Measurements from ENCODE around the gene ARHGAP42.

The ARHGAP42 gene

GRCh38 chr11:100774132-100774531 is 87.0 kb downstream of the ARHGAP42 start:
- H3K9me3 Mint-ChIP-seq = no peaks in the 10 kb centered on the region
- H3K27me3 Mint-ChIP-seq = no peaks in the 10 kb centered on the region
- intact Hi-C loops (cut with micrococcal nuclease) = no loop called here
- no peaks in the 10 kb centered on the region for H3K36me3 Mint-ChIP-seq (ENCODE audit: low read depth)
- no peak overlapping the region for H3K27ac Mint-ChIP-seq
- H3K4me1 Mint-ChIP-seq (ENCODE audit: low read depth) = no peaks in the 10 kb centered on the region
- H3K4me3 Mint-ChIP-seq = no peak overlapping the region

- Mint-ChIP-seq H3K9me3 (no peaks in the 10 kb centered on the region), H3K27ac (no peak overlapping the region), H3K36me3 (ENCODE audit: low read depth) (no peaks in the 10 kb centered on the region), H3K4me3 (no peak overlapping the region), H3K4me1 (ENCODE audit: low read depth) (no peaks in the 10 kb centered on the region), H3K27me3 (no peaks in the 10 kb centered on the region)
- intact Hi-C loops (cut with micrococcal nuclease) = no loop called here
Observed at GRCh38 chr11:100774859-100775258, 87.8 kb downstream of the ARHGAP42 start.

GRCh38 chr11:100776212-100776896 is 89.3 kb downstream of the ARHGAP42 start:
- Mint-ChIP-seq H3K4me1 (ENCODE audit: low read depth) (no peaks in the 10 kb centered on the region), H3K27ac (no peak overlapping the region), H3K36me3 (ENCODE audit: low read depth) (no peaks in the 10 kb centered on the region), H3K4me3 (no peak overlapping the region), H3K9me3 (no peaks in the 10 kb centered on the region), H3K27me3 (no peaks in the 10 kb centered on the region)
- intact Hi-C loops (cut with micrococcal nuclease) = no loop called here

GRCh38 chr11:100777103-100777502 is 90.0 kb downstream of the ARHGAP42 start:
- no peaks in the 10 kb centered on the region for H3K9me3 Mint-ChIP-seq
- no peaks in the 10 kb centered on the region for H3K36me3 Mint-ChIP-seq (ENCODE audit: low read depth)
- no peaks in the 10 kb centered on the region for H3K4me1 Mint-ChIP-seq (ENCODE audit: low read depth)
- intact Hi-C loops (cut with micrococcal nuclease) = no loop called here
- no peak overlapping the region for H3K4me3 Mint-ChIP-seq
- no peaks in the 10 kb centered on the region for H3K27me3 Mint-ChIP-seq
- no peak overlapping the region for H3K27ac Mint-ChIP-seq

GRCh38 chr11:100777736-100778135 is 90.6 kb downstream of the ARHGAP42 start:
- intact Hi-C loops (cut with micrococcal nuclease) = no loop called here
- Mint-ChIP-seq H3K36me3 (ENCODE audit: low read depth) (no peaks in the 10 kb centered on the region), H3K27me3 (no peaks in the 10 kb centered on the region), H3K4me1 (ENCODE audit: low read depth) (no peaks in the 10 kb centered on the region), H3K9me3 (no peaks in the 10 kb centered on the region), H3K27ac (no peak overlapping the region), H3K4me3 (no peak overlapping the region)

- H3K4me1 Mint-ChIP-seq (ENCODE audit: low read depth) = no peaks in the 10 kb centered on the region
- intact Hi-C loops (cut with micrococcal nuclease) = no loop called here
- no peak overlapping the region for H3K4me3 Mint-ChIP-seq
- no peaks in the 10 kb centered on the region for H3K27me3 Mint-ChIP-seq
- H3K9me3 Mint-ChIP-seq = no peaks in the 10 kb centered on the region
- no peak overlapping the region for H3K27ac Mint-ChIP-seq
- H3K36me3 Mint-ChIP-seq (ENCODE audit: low read depth) = no peaks in the 10 kb centered on the region
Observed at GRCh38 chr11:100778166-100778785, 91.2 kb downstream of the ARHGAP42 start.

- no peaks in the 10 kb centered on the region for H3K36me3 Mint-ChIP-seq (ENCODE audit: low read depth)
- H3K9me3 Mint-ChIP-seq = no peaks in the 10 kb centered on the region
- no peaks in the 10 kb centered on the region for H3K4me1 Mint-ChIP-seq (ENCODE audit: low read depth)
- no peaks in the 10 kb centered on the region for H3K27me3 Mint-ChIP-seq
- H3K27ac Mint-ChIP-seq = no peak overlapping the region
- no peak overlapping the region for H3K4me3 Mint-ChIP-seq
- intact Hi-C loops (cut with micrococcal nuclease) = no loop called here
Observed at GRCh38 chr11:100780470-100780869, 93.4 kb downstream of the ARHGAP42 start.

- Mint-ChIP-seq H3K9me3 (peaks cover 8% of the 10 kb centered on the region), H3K27me3 (no peaks in the 10 kb centered on the region), H3K4me1 (ENCODE audit: low read depth) (no peaks in the 10 kb centered on the region), H3K4me3 (no peak overlapping the region), H3K36me3 (ENCODE audit: low read depth) (no peaks in the 10 kb centered on the region), H3K27ac (no peak overlapping the region)
- intact Hi-C loops (cut with micrococcal nuclease) = no loop called here
Observed at GRCh38 chr11:100785148-100785983, 98.3 kb downstream of the ARHGAP42 start.

GRCh38 chr11:100788561-100789295 is 101.6 kb downstream of the ARHGAP42 start:
- H3K27ac Mint-ChIP-seq = no peak overlapping the region
- intact Hi-C loops (cut with micrococcal nuclease) = no loop called here

GRCh38 chr11:100789500-100789899 is 102.4 kb downstream of the ARHGAP42 start:
- Mint-ChIP-seq H3K4me3 (no peak overlapping the region), H3K9me3 (peaks cover 8% of the 10 kb centered on the region), H3K27me3 (no peaks in the 10 kb centered on the region), H3K4me1 (ENCODE audit: low read depth) (no peaks in the 10 kb centered on the region), H3K27ac (no peak overlapping the region), H3K36me3 (ENCODE audit: low read depth) (no peaks in the 10 kb centered on the region)
- intact Hi-C loops (cut with micrococcal nuclease) = no loop called here

More at GRCh38 chr11:100788561-100789295, 101.6 kb downstream of the ARHGAP42 start:
- no peaks in the 10 kb centered on the region for H3K4me1 Mint-ChIP-seq (ENCODE audit: low read depth)
- H3K27me3 Mint-ChIP-seq = no peaks in the 10 kb centered on the region
- H3K9me3 Mint-ChIP-seq = peaks cover 8% of the 10 kb centered on the region
- no peaks in the 10 kb centered on the region for H3K36me3 Mint-ChIP-seq (ENCODE audit: low read depth)
- no peak overlapping the region for H3K4me3 Mint-ChIP-seq

GRCh38 chr11:100790073-100790472 is 103.0 kb downstream of the ARHGAP42 start:
- Mint-ChIP-seq H3K4me1 (ENCODE audit: low read depth) (no peaks in the 10 kb centered on the region), H3K4me3 (no peak overlapping the region), H3K36me3 (ENCODE audit: low read depth) (no peaks in the 10 kb centered on the region), H3K9me3 (peaks cover 8% of the 10 kb centered on the region), H3K27ac (no peak overlapping the region), H3K27me3 (no peaks in the 10 kb centered on the region)
- intact Hi-C loops (cut with micrococcal nuclease) = no loop called here

- peaks cover 8% of the 10 kb centered on the region for H3K9me3 Mint-ChIP-seq
- no peak overlapping the region for H3K27ac Mint-ChIP-seq
- no peaks in the 10 kb centered on the region for H3K27me3 Mint-ChIP-seq
- no peak overlapping the region for H3K4me3 Mint-ChIP-seq
- intact Hi-C loops (cut with micrococcal nuclease) = no loop called here
- H3K4me1 Mint-ChIP-seq (ENCODE audit: low read depth) = no peaks in the 10 kb centered on the region
- no peaks in the 10 kb centered on the region for H3K36me3 Mint-ChIP-seq (ENCODE audit: low read depth)
Observed at GRCh38 chr11:100791103-100791502, 104.0 kb downstream of the ARHGAP42 start.

GRCh38 chr11:100791860-100792259 is 104.8 kb downstream of the ARHGAP42 start:
- intact Hi-C loops (cut with micrococcal nuclease) = no loop called here
- Mint-ChIP-seq H3K9me3 (peaks cover 8% of the 10 kb centered on the region), H3K4me1 (ENCODE audit: low read depth) (no peaks in the 10 kb centered on the region), H3K36me3 (ENCODE audit: low read depth) (no peaks in the 10 kb centered on the region), H3K27me3 (no peaks in the 10 kb centered on the region), H3K4me3 (no peak overlapping the region), H3K27ac (no peak overlapping the region)

GRCh38 chr11:100793525-100793924 is 106.4 kb downstream of the ARHGAP42 start:
- H3K4me3 Mint-ChIP-seq = no peak overlapping the region
- H3K27me3 Mint-ChIP-seq = no peaks in the 10 kb centered on the region
- H3K36me3 Mint-ChIP-seq (ENCODE audit: low read depth) = no peaks in the 10 kb centered on the region

More at GRCh38 chr11:100793525-100793924, 106.4 kb downstream of the ARHGAP42 start:
- no peaks in the 10 kb centered on the region for H3K4me1 Mint-ChIP-seq (ENCODE audit: low read depth)
- intact Hi-C loops (cut with micrococcal nuclease) = no loop called here
- H3K27ac Mint-ChIP-seq = no peak overlapping the region
- no peaks in the 10 kb centered on the region for H3K9me3 Mint-ChIP-seq

All from dendritic cell treated with granulocyte-macrophage colony-stimulating factor and Interleukin-4, amounts not matched to agents 40 ng/mL and 50 ng/mL, for 4 days (primary cell).